NCI-H1092 (cell line): Measurements from ENCODE around the gene SEPTIN11.
"Not testable (repeated sequence)": the region's sequence is repeated elsewhere in the genome, so short reads cannot be mapped to it uniquely, and the experiment has no call there.

Experiments used
- DNase-seq: peaks from one replicate; lab custom pipeline; 2025; lab: John Stamatoyannopoulos, UW

Gene SEPTIN11

DNA sequence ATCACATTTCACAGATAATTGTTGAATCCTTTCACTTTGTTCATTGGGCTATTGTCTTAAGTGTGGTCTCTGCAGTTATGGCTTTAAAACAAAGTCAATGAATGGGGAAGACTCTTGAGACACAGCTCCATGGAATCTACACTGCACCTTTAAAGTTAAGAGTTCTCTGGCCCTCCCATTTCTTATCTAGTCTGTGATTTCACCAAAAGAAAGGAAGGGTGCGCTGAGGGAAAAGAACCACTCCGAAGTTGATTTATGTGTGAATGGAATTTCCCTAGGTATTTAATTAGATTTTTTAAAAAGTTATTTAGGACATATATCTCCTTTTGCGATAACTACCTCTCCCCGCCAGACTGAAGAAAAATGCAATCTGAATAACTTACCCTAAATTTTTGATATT, 2.5 kb downstream of the SEPTIN11 start:
- DNase-seq, result no peak

DNA sequence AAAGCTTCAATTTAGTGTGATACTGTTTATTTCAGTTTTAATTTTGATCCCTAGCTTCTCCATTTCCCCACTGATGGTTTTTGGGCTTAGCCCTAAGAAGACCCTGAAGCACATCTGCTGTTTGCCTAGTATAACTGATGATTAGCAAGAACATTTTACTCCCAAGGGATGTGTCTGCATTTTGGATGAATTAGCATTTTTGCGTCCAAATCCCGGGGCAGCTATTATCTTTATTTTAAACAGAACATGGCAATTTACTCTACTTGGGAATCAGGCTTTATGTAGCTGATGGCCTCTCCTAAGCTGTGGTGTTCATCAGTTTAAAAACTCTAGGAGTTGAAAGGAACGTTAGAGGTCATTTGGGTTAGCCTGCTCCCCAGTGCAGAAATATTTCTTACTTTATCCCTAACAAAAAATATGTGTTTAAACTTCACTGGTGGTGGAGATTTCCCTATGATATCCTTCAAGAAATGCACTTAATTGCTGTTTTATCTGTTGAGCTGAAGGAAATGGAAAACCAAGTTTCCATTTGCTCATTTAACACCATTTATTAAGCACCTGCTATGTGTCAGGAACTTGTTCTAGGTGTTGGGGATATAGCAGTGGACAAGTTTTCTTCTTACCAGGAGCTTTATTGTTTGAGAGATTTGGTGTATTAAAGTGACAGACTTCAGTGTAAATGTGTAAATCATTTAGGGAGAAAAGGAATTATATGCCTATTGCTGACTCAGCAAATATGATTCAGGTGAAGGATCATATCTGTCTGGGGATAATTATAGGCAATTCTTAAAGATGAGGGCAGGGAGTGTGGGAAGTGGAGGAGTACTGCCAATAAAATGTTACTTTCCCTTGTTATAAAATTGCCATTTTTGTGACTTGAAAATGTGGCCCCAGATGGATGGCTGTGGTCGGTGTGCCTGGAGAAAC, 3.4 kb downstream of the SEPTIN11 start:
- DNase-seq, result no peak

DNA sequence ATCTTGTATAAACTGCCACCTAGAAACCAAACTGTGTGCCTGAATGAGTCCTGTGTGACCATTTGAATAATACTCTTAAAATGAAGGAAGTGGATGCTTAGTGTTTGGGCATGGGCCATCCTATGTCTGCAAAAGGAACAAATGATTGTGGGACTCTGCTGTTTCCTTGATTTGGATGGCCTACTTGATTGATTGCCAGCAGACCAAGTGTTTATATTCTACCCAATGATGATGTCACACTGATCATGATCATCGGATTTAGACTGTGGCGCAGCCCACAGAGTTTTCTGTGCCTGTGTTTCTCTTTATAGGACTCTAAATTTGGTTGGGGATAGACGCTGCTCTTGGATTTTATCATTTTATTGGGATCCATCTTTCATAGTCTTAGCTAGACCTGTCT, 4.4 kb downstream of the SEPTIN11 start:
- no peak for DNase-seq

DNA sequence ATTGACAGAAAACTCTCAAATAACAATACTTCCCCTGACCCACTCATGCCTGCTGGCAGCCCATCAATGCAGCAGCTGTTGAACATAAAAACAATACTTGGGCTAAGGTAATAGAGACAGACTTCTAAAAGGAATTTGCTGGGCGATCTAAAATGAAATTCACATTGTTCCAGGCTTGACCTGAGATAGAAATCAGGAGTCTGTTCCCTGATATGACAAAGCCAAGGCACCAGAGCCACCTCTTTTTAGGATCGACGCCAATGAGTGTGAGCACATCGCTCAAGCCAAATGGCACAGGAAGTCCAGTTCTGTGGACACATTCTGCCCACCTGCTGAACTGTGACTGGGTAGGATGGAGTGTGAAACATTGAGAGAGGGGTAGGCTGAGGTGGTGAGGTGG, 4.9 kb downstream of the SEPTIN11 start:
- DNase-seq, result no peak

DNA sequence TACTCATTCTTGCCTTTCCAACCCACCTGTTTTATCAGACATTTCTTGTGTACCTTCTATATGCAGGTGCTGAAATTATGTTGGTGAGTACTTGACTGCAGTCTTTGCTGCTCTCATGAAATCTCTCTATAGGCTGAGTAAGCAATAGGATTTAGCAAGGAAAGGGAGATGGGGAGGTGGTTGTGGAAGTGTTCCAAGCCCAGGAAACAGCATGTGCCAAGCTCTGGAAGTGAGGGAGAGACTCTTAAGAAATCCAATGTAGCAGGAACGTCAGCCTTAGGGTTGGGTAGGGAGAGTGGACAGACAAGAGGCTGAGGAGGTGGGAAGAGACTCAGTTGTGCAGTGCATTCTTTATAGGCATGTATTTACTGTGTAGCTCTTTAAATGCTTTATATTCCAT, 5.6 kb downstream of the SEPTIN11 start:
- no peak for DNase-seq

DNA sequence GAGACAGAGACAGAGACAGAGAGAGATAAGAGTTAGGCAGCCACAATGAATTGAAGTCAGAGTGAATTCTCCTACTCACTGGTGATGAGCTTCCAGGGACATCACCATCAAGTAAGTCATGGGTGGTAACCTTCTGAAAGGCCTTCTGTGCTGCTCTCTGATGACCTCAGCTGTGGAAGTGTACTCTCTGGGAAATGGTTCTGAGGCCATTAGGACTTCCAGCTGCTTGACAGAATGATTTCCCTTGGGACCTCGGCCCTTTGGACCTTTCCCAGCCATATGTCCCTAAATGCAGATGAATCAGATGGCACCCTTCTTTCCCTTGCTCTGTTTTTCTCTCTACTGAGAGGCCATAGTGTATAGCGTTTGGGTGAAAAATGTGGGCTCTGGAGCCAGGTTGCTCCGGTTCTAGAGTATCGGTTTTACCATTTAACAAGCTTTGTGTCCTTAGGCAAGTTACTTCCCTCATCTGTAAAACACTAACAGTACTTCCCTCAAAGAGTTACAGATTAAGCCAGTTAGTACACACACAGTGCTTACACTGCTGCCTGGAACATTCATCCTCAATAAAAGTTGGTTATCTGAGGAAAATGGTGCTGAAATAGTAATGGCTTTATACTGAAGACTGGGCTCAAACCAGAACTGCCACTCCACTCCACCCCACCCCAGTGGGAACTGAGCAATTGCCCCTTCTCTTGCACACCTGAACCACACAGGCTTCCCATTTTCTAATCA, 7.6 kb downstream of the SEPTIN11 start:
- no peak for DNase-seq

DNA sequence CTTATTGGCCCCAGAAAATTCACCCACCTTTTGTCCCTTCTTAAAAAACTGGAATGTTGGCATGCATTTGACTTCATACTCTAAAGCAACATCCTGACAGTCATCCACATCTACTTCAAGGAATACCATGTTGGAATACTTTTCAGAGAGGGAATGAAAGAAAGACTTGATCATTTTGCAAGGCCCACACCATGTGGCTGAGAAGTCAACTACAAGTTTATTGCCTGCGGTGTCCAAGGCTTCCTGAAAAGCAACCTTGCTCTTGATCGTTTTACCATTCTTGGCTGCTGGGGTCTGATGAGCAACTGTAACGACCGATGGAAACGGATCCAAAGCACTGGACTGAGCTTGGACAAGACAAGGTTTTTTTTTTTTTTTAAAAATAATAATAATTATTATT, 9.3 kb downstream of the SEPTIN11 start:
- DNase-seq, result no peak

DNA sequence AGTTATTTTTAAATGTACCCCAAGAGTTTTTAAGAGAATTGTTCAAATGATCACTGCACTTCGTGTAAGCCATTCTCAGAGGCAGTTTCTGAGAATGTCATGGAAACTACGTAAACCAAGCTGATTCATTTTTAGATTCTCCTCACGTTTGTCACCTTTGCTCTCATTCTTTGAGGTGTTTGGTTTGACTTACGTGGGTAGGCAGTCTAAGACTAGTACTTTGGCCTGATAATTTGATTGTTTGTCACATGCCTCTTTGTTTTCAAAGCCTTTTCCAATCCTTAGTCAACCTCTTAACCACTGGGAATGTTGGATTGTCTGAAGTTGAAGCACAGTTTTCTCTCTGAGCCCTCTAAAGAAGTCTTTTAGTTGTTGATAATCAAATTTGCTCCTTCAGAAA, 10.5 kb downstream of the SEPTIN11 start:
- no peak for DNase-seq

DNA sequence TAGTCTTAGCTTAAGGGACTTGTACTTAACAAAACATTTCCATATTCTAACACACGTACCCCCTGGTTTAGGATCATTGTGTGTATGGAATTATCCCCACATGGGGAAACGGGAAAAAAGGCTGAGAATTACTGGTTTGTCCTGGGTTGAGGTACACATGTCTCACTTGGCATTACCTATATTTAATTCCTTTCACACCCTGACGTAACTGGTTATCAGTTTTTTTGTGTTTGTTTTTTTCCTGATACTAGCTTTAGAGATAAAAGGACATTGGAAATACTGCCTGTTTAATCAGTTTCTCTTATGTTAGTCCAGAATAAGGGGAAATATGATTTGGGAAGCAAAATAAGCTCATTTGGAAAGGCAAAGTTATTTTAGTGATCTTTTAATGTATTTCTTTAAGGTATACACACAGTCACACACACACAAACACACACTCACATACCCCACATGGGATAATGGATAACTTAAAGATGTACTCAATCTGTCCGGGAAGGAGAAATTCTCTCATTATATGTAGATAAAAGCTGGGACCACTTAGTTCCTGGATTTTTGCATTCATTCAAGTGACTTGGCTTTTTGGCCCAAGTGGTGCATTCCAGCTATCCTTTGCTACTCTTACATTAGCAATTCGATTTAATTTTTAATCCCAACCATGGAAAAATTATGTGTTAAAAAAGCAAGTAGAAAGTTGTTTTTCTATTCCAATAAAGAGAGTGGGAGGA, 13.0 kb downstream of the SEPTIN11 start:
- no peak for DNase-seq

DNA sequence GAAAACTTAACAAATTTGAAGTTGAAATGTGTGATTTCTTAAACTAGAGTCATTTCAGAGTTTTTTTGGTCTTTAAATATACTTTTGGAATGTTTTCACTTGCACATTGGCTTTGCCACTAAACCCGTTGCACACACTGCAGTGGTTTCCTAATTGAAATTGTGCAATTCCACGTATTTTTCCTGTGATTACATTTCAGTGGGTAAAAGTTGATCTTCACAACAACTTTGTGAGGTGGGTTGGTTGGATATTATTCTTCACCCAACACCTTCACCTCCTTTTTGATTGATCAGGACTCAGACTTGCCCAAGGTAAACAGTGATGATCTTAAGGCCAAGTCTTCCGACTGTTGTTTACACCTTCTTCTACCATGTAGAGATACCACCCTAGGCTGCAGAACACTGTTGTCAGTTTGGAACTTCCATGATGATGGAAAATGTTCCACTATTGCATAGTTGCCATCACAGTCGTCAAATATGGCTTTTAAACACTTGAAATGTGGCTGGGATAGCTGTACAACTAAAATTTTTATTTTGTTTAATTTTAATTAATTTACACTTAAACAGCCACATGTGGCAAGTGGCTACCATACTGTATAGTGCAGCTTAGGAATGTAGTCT, 13.7 kb downstream of the SEPTIN11 start:
- no peak for DNase-seq

DNA sequence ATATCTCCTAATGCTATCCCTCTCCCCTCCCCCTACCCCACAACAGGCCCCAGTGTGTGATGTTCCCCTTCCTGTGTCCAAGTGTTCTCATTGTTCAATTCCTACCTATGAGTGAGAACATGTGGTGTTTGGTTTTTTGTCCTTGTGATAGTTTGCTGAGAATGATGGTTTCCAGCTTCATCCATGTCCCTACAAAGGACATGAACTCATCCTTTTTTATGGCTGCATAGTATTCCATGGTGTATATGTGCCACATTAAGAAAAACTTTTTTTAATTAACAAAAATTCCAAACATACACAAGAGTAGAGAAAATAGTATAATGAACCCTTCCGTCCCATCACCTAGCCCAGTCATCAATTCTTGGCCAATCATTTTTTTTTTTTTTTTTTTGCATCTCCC, 14.4 kb downstream of the SEPTIN11 start:
- DNase-seq, result not testable (repeated sequence)

DNA sequence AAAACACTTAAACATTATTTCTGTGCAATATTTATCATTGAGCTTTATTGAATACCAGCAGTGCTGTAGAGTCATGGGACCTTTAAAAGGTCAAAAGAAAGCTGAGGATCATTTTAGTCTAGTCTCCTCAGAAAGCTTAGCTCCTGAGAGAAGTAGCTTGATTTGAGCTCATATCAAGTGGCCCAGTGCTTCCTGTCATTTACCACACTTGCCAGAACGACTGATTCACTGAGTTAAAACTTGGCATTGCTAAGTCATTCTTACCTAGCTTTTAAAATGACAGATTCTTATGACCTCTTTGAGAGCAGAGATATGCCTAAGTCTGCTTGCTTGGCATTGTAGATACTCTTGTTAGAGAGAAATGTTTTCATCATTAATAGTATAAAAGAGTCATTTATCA, 15.2 kb downstream of the SEPTIN11 start:
- no peak for DNase-seq

DNA sequence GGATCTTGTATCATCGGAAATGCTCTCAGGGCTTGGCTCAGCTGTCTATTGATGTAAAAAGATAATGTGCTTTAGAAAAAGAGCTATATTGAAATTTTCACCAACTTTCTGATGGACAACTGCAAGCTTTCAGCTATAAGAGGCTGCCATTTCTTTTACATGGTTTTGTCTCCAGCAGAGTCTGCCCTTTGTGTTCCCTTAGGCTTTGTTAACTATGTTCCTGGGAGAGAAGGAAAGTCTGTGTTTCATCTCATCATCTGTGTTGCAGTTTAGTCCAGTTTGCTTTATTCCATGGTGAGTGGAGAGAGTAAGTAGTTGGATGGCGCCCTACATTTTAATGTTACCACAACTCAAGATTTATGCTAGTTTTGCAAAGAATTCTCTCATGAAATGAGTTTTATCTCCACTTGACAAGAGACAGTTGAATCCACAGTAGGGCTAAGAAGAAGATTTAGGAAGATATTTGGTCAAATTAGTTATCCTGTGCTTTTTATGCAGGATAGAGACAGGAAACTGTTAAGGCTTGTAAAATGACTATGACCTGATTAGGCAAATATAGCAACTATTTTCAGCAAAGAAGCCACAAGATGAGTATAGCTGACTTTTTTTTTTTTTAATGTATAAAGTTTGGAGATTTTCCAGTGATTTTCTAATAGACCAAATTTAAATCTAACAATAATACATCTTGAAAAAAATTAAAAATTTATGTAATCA, 16.5 kb downstream of the SEPTIN11 start:
- DNase-seq, result no peak

DNA sequence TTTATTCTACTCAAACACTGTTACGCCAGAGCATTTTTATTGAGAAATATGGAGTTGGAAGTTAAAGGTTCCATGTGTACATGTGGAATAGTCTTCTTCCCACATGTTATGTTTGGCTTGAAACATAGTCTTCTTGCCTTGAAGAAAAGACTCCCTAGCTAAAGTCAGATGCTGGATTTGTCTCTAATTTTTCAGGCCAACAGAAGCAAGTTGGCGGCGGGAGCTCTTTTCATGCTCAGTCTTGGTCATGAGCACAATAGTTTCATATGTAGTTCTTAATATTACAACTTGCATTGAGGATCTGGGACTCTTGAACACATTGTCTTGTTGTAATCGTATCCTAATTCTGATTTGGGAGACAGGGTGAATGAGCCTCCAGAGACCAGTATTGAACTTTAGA, 19.4 kb downstream of the SEPTIN11 start:
- DNase-seq, result no peak

DNA sequence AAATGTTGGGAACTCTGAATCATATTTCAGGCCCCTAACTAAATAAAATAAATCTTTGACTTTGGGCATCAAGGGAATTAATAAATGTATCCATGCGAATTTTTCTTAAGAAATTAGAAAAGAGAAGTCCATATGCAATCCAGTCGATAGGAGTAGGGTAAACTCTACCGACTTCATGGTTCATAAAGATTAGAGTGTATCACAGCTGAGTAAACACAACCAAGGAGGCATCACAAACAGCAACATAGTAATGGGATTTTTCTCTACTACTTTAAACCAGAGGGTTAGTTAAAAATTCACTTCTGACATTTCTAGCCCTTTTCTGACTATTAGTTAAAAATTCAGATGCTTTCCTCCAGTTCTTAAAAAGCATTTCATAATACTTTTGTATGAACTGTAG, 19.9 kb downstream of the SEPTIN11 start:
- no peak for DNase-seq

DNA sequence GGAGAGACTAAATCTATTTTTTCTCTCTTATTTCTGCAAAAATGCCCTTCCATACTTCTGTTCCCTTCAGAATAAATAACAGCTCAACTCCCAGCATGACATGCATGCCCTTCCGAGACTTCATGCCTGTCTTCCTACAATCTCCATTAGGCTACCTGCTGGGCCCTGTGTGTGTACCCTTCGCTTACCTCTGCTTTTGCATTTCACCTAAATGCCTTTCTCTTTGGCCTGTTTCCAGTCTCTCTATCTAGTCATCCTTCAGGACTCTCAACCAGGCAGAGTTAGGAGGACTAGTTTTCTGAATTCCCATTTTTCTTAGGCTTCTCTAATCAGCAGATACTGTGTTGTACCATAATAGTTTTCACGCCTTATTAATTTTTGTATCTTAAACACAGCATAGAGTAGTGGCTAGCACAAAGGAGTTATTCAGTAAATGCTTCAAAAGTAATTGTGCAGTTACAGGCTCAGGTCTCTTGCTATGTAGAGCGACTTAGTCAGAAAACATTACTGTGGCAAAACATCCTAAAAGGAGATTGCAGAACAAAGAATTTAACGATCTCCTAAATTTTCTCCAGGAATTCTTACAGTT, 20.5 kb downstream of the SEPTIN11 start:
- no peak for DNase-seq

DNA sequence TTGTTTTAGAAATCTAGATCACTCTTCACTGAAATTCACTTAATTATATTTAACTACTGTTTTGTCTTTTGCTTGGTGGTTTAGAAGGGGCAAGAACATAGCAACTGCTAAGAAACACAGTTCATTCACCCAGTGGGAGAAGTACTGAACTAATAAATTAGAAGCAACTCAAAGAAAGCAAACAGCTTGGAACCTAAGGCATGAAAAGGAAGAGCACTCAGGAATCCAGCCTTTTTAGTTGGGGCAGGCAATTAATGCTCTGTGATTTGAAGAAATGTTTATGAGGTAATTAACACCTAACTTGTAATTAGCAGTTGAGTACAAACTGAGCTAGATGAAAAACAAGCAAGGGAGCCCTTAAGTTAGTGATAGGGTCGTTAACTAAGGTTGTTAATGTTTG, 22.8 kb downstream of the SEPTIN11 start:
- no peak for DNase-seq

DNA sequence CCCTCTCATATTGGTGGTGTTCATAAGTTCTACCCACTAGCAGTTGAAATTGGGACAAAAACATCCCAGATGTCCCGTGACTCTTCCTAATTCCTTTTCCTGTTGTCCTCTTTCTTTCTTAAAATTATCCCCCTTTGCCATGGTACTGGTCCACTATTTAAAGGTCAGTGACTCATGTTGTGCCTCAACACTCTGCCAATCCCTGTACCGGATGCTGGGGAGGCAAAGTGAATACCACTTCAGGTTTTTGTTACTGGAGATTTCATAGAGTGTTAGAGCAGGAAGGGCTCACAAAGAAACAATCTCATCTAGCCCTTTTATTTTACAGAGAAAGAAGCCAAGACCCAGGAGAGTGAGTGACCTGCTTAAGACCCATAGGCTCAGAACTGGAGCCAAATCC, 24.6 kb downstream of the SEPTIN11 start:
- DNase-seq, result no peak

DNA sequence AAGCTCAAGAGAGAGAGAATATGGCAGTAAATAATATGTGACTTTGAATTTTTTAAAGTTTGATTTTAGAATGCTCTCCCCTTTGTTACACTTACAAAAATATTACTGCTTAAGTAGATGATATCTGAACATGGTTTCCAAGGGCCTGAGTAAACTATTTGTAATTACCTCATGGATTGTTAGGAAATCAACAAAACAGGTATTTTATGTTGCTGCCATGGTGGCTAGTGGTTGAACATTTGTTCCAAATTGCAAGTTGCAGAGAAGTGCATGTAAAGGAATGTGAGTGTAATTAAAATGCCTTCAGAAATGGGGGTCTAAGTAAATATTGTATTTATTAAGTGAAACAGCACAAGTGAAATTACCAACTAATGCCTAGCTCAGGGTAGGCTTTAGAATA, 27.6 kb downstream of the SEPTIN11 start:
- DNase-seq, result no peak

DNA sequence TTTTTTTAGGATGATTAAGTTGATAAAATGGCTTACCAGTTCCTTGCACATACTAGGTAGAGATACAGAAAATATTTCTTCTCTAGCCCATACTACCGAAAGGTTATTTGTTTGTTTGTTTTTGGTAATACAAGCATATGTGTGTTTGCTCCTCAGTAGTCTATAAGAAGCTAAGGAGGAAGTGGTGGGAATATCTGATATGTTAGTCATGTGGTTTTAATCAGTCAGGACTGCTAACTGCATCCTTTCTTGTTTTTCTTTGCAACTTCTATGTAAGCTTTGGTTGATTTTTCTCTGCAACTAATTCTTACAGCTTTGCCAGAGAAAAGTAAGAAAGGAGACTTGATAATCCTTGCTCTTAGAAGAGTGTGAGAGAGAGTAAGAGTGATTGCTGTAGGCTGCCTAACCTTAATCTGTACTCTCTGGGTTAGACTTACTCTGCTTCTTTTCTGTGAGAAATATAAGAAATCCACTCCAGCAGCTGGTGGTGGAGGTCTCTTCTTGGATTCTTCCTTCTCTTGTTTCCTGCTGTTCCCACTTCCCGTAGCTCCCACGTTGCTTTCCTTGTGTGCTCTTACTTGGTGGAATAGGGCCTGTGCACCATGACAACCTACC, 28.3 kb downstream of the SEPTIN11 start:
- DNase-seq, result no peak

DNA sequence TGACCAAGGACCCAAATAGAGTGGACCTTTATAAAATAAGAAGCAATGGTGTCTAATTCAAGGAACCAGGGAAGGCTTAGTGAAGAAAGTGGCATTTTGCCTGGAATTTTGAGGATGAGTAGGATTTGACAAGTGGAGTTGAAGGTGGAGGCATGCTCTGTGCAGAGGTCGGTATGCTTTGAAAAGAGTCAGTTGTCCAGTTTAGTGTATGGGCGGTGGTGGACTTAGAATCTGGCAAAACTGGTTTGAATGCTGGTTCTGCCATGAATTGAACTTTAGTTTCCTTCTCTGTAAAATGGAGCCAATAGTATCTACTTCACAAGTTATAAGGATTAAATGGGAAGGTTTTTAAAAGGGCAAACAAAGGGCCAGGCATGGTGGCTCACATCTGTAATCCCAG, 29.7 kb downstream of the SEPTIN11 start:
- DNase-seq, result no peak
